GM15510 (cell line): ENCODE data around the gene HS1BP3.

Experiments
- POLR2A ChIP-seq: IDR thresholded peaks from 3 replicates; pipeline ENCODE4 v1.6.1; 2011; ENCODE audit warnings: borderline replicate concordance; ENCODE audit not compliant: insufficient read length; ENCODE audit errors: extremely low read depth

HS1BP3 gene

GRCh38 chr2:20660506-20661420 lies 9.9 kb upstream of the HS1BP3 start:
- no peak for TF ChIP-seq POLR2A

GRCh38 chr2:20657522-20658235 lies 6.8 kb upstream of the HS1BP3 start:
- no peak for TF ChIP-seq POLR2A

GRCh38 chr2:20656561-20656960 lies 5.7 kb upstream of the HS1BP3 start:
- TF ChIP-seq POLR2A = no peak

GRCh38 chr2:20654535-20654813 lies 3.6 kb upstream of the HS1BP3 start:
- no peak for TF ChIP-seq POLR2A

DNA sequence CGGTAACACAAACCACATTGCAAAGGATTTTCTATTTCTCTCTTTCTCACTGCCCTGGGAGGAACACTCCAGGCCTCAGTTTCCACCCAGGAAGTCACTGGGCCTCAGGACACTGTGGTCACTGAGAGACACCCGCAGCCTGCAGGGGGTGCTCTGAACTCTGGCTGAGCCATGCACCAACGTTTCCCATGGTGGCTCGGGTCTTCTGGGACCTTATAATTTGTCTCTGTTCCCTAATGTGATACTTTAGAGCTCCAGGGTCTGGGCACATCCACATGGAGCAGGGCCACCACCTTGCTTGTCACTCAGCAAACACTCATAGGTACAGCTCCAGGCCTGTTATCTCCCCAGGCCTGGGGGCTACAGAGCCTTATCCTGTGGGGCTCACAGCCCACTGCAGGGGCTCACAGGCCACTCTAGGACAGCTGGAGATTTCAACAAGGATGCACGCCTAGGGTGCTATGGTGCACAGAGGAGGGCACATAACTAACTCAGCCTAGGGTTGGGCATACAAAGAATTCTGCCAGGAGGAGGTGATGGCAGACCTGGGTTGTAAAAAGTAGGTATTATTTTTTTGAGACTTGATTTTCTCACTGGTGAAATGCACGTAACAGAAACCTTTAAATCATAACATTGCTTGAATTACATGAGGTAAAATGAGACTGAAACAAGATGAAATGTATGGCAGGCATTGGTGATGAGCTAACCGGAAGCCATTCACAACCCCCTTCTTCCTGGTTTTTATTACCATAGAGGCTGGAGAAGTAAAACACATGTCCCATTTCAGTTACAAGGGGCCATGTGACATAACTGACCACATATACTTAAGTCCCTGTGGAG lies 3.0 kb upstream of the HS1BP3 start:
- TF ChIP-seq POLR2A = no peak

DNA sequence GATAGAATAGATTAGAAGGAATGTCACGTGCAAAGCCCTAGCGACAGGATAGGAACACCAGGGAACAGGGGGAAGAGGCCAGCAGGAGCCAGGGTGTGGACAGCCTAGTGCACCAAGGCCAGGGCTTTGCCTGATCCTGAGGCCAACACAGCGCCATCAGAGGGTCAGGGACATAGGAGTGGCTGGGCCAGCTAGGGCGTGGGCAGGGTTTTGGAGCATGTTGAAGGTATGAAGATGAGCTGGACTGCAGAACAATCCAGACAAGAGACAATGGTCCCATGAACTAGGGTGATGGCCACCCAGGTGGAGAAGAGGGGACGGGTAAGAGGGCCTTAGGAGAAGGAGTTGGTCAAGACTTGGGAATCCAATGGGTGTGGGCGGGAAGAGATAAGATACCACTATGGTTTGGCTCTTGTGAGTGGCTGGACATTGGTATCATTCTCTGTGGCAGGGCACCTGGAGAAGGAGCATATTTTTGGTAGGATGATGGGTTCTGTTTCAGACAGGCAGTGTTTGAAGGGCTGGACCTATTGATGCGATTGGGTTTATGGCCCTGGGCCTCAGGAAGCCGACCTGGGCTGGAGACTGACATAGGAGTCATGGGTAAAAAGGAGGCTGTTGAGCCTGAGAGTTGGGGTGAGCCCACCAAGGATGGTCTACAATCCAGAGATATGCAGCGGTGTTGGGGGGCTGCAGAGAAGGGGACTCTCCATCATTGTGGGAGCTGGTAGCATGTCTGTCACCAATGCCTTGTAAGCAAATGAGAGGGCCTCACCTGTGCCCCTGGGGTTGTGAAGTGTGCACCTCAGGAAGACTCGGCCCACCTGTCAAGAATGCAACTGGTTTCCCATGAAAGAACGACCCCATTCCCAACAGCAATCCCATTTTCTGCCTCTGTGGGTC lies 2.0 kb upstream of the HS1BP3 start:
- TF ChIP-seq POLR2A = no peak

DNA sequence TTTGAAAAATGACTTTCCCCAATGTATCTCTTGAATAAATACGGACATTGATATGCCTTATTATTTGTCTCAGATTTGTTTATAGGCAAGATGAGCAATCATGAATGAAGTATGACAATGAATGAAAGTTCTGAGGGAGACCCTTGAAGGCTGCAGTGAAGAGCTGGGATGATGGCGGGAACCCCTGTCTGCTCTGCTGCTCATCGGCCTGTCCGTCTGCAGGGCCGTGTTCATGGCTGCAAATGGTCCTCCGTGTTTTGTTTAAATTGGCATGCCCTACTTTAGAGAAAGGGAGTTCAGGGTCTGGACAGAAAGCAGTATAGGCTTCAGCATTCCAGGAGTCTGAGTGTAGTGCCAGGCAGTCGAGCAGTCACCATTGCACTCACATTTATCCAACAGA lies 1.2 kb upstream of the HS1BP3 start:
- TF ChIP-seq POLR2A = no peak

DNA sequence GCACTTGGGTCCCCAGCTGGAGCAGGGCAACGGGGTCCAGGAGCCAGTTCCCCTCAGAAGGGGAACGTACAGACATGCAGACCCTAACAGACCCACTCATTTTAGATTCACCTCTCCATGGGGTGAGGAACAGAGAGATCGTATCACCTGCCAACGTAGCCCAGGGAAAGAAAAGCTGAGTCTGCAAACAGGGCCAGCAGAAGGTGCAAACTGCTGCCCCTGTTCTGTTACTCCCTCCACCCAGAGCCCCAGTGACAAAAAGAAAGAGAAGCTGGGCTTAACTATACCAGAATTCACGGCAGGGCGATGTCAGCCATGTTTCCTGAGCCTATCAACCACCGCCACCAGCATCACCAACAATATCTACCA lies 817 bp upstream of the HS1BP3 start:
- TF ChIP-seq POLR2A = no peak

GRCh38 chr2:20650393-20650876 lies 463 bp downstream of the HS1BP3 start:
- TF ChIP-seq POLR2A = no peak

DNA sequence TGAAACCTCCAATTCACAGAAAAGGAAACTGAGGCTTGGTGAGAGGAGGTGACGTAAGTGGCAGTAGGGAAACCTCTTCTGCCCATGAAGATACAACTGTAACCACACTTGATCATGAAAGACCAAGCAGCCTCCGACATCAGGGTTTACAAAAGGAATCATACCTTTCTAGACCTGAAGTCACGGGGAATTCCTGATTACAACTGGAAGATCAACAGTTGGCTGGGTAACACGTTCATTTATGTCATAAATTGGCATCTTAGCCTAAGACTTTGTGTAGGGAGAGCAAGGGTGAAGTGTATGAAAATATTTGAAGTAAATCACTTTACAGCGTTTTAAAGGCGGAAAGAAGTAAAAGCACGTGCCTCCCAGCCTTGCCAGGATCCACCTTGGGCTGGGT lies 922 bp downstream of the HS1BP3 start:
- no peak for TF ChIP-seq POLR2A

DNA sequence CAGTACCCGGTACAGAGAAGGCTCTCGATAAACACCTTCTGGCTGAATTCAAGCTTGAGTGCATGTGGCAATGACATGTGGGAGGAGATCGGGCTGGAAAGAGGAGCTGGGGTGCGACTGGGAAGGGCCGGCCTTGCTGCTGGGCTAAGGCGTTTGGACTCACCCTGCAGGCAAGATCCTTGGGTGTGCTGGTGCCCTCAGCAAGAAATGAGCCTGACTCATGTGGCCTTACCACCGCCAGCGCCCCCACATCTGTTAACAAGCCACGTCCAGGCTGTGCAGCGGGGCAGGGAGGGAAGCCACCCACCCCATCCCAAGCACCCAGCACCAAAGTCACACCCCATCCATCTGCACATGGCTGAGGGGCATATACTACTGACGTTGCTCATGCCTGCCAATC lies 1.3 kb downstream of the HS1BP3 start:
- no peak for TF ChIP-seq POLR2A

- no peak for TF ChIP-seq POLR2A
Observed at GRCh38 chr2:20648831-20649230, 2.1 kb downstream of the HS1BP3 start.

- TF ChIP-seq POLR2A = no peak
Observed at GRCh38 chr2:20648206-20648605, 2.7 kb downstream of the HS1BP3 start.

DNA sequence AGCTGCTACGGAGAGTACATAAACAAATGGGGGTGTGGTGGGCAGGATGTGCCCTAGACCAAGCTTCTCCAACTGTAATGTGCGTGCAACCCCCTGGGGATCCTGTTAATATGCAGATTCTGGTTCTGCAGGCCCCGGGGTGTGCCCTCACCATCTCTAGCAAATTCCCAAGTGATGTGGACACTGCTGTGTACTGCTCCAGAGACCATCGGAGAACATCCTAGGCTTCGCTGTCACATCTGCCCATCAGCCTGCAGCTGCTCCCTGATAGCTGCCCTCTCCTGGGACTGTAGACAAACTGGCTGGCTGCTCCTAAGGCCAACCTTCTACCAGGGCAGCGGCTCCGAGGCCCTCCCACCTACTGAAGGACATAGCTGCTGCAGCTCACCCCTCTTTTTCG lies 3.2 kb downstream of the HS1BP3 start:
- TF ChIP-seq POLR2A = no peak
